Effector memory CD4-positive, alpha-beta T cell (primary cell): ENCODE measurements around the gene CYB561.

Source experiments
- DNase-seq, 3 donors: peaks; one replicate each; pipeline ENCODE4 v3.0.0-alpha.2; 2020
- H3K27ac ChIP-seq: 2 replicates; pipeline ENCODE4 v1.7.0; 2013; ENCODE audit warnings: mild to moderate bottlenecking, low read length, moderate library complexity; ENCODE audit not compliant: insufficient read depth, poor library complexity, severe bottlenecking
- H3K27me3 ChIP-seq: replicated peaks from 2 replicates; pipeline ENCODE4 v1.7.0; 2013; ENCODE audit warnings: mild to moderate bottlenecking, low read length; ENCODE audit not compliant: insufficient read depth, control insufficient read depth, poor library complexity, severe bottlenecking
- H3K36me3 ChIP-seq: 2 replicates; pipeline ENCODE4 v1.7.0; 2013; ENCODE audit warnings: mild to moderate bottlenecking, low read length, moderate library complexity; ENCODE audit not compliant: control insufficient read depth, insufficient read depth
- H3K4me1 ChIP-seq: 2 replicates; pipeline ENCODE4 v1.7.0; 2013; ENCODE audit warnings: low read length, mild to moderate bottlenecking; ENCODE audit not compliant: control insufficient read depth, insufficient read depth, poor library complexity, severe bottlenecking
- H3K4me3 ChIP-seq: 2 replicates; pipeline ENCODE4 v1.7.0; 2013; ENCODE audit warnings: low read length, low read depth, mild to moderate bottlenecking; ENCODE audit not compliant: insufficient read depth, poor library complexity, severe bottlenecking
- H3K9me3 ChIP-seq: 2 replicates; pipeline ENCODE4 v1.7.0; 2013; ENCODE audit warnings: mild to moderate bottlenecking, low read length, moderate library complexity; ENCODE audit not compliant: control insufficient read depth

CYB561 gene

GRCh38 chr17:63451150-63451549, 5.0 kb upstream of the CYB561 start:
- H3K27ac ChIP-seq = no peak overlapping the region
- H3K36me3 ChIP-seq = no peaks in the 10 kb centered on the region
- H3K4me3 ChIP-seq = no peak overlapping the region
- H3K4me1 ChIP-seq = peaks cover 18% of the 10 kb centered on the region
- no peaks in the 10 kb centered on the region for H3K27me3 ChIP-seq
- H3K9me3 ChIP-seq = no peaks in the 10 kb centered on the region
- no peak for DNase-seq

- H3K4me1 ChIP-seq = peaks cover 18% of the 10 kb centered on the region
- no peak overlapping the region for H3K27ac ChIP-seq
- no peaks in the 10 kb centered on the region for H3K9me3 ChIP-seq
- H3K27me3 ChIP-seq = no peaks in the 10 kb centered on the region
- no peaks in the 10 kb centered on the region for H3K36me3 ChIP-seq
- DNase-seq = peak in 1 of 3 donors; percentile 20
- H3K4me3 ChIP-seq = no peak overlapping the region
Measured at GRCh38 chr17:63450551-63450950, 4.4 kb upstream of the CYB561 start.

GRCh38 chr17:63448655-63449054, 2.5 kb upstream of the CYB561 start:
- Histone ChIP-seq H3K4me1 (peaks cover 18% of the 10 kb centered on the region), H3K27ac (no peak overlapping the region)

GRCh38 chr17:63447471-63448009, 1.4 kb upstream of the CYB561 start:
- no peaks in the 10 kb centered on the region for H3K27me3 ChIP-seq
- peak overlapping the region; percentile 63 for H3K4me3 ChIP-seq
- peak overlapping the region; percentile 99 for H3K27ac ChIP-seq
- DNase-seq = no peak
- no peaks in the 10 kb centered on the region for H3K36me3 ChIP-seq
- H3K4me1 ChIP-seq = peaks cover 18% of the 10 kb centered on the region
- H3K9me3 ChIP-seq = no peaks in the 10 kb centered on the region

More at GRCh38 chr17:63448655-63449054, 2.5 kb upstream of the CYB561 start:
- Histone ChIP-seq H3K9me3 (no peaks in the 10 kb centered on the region), H3K27me3 (no peaks in the 10 kb centered on the region), H3K36me3 (no peaks in the 10 kb centered on the region), H3K4me3 (no peak overlapping the region)
- DNase-seq = no peak

- no peaks in the 10 kb centered on the region for H3K36me3 ChIP-seq
- peak overlapping the region; percentile 99 for H3K27ac ChIP-seq
- no peaks in the 10 kb centered on the region for H3K27me3 ChIP-seq
- DNase-seq = peak; percentile 39 to 58 (median 48)
- peak overlapping the region; percentile 63 for H3K4me3 ChIP-seq
- no peaks in the 10 kb centered on the region for H3K9me3 ChIP-seq
- H3K4me1 ChIP-seq = peaks cover 18% of the 10 kb centered on the region
Measured at GRCh38 chr17:63446753-63447470, 806 bp upstream of the CYB561 start.

- Histone ChIP-seq H3K27ac (peak overlapping the region; percentile 99), H3K4me3 (peak overlapping the region; percentile 63), H3K27me3 (no peaks in the 10 kb centered on the region), H3K9me3 (no peaks in the 10 kb centered on the region), H3K36me3 (no peaks in the 10 kb centered on the region), H3K4me1 (peaks cover 23% of the 10 kb centered on the region)
- DNase-seq = peak; percentile 73 to 83 (median 75)
Measured at GRCh38 chr17:63445571-63445953, 544 bp downstream of the CYB561 start.

GRCh38 chr17:63445065-63445464, 1.0 kb downstream of the CYB561 start:
- Histone ChIP-seq H3K9me3 (no peaks in the 10 kb centered on the region), H3K27ac (peak overlapping the region; percentile 99), H3K4me3 (peak overlapping the region; percentile 63), H3K4me1 (peaks cover 28% of the 10 kb centered on the region), H3K36me3 (no peaks in the 10 kb centered on the region), H3K27me3 (no peaks in the 10 kb centered on the region)
- no peak for DNase-seq

GRCh38 chr17:63444457-63444856, 1.6 kb downstream of the CYB561 start:
- peaks cover 34% of the 10 kb centered on the region for H3K4me1 ChIP-seq

GRCh38 chr17:63443053-63443452, 3.1 kb downstream of the CYB561 start:
- Histone ChIP-seq H3K4me1 (peaks cover 44% of the 10 kb centered on the region), H3K4me3 (no peak overlapping the region), H3K27me3 (no peaks in the 10 kb centered on the region)

More at GRCh38 chr17:63444457-63444856, 1.6 kb downstream of the CYB561 start:
- no peak for DNase-seq
- Histone ChIP-seq H3K4me3 (no peak overlapping the region), H3K36me3 (no peaks in the 10 kb centered on the region), H3K27ac (peak overlapping the region; percentile 99), H3K27me3 (no peaks in the 10 kb centered on the region), H3K9me3 (no peaks in the 10 kb centered on the region)

GRCh38 chr17:63442549-63443035, 3.5 kb downstream of the CYB561 start:
- Histone ChIP-seq H3K27me3 (no peaks in the 10 kb centered on the region), H3K36me3 (no peaks in the 10 kb centered on the region), H3K27ac (peak overlapping the region; percentile 27), H3K4me3 (no peak overlapping the region), H3K4me1 (peaks cover 44% of the 10 kb centered on the region), H3K9me3 (no peaks in the 10 kb centered on the region)
- no peak for DNase-seq

More at GRCh38 chr17:63443053-63443452, 3.1 kb downstream of the CYB561 start:
- H3K27ac ChIP-seq = peak overlapping the region; percentile 27
- H3K9me3 ChIP-seq = no peaks in the 10 kb centered on the region
- no peak for DNase-seq
- H3K36me3 ChIP-seq = no peaks in the 10 kb centered on the region
